ENCODE measurements around the gene GSC2.

The GSC2 gene, protein sequence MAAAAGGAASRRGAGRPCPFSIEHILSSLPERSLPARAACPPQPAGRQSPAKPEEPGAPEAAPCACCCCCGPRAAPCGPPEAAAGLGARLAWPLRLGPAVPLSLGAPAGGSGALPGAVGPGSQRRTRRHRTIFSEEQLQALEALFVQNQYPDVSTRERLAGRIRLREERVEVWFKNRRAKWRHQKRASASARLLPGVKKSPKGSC

DNA sequence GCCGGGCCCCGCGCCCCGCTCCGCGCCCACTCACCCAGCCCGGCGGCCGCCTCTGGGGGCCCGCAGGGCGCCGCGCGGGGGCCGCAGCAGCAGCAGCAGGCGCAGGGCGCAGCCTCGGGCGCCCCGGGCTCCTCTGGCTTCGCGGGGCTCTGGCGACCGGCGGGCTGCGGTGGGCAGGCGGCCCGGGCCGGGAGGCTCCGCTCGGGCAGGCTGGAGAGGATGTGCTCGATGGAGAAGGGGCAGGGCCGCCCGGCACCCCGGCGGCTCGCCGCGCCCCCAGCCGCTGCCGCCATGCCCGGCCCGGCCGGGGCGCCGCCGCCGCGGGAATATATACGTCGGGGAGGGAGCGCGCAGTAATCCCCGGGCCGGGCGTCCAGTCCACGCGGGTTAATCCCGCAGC, at the start of gene GSC2:
Gene GSC2, minus strand, starts transcription at position 302 of the 400 bp plus-strand sequence. Its CDS starts 9 bp downstream, at position 293.
- Histone ChIP-seq H3K9me3 (ENCODE audit: control insufficient read depth, insufficient read depth, low read depth, low read length) (no peaks in the 10 kb centered on the region), H3K36me3 (ENCODE audit: control insufficient read depth, insufficient read depth, low read length) (no peaks in the 10 kb centered on the region), H3K4me1 (ENCODE audit: control insufficient read depth, insufficient read depth, low read length) (no peaks in the 10 kb centered on the region; the same call in 1 of the 2 replicates), H3K27me3 (ENCODE audit: control insufficient read depth, insufficient read depth, low read length) (peaks cover 84% of the 10 kb centered on the region), H3K27ac (ENCODE audit: low read depth, low read length) (no peak within 1 kb of the TSS), H3K9ac (ENCODE audit: low read length) (no peak within 1 kb of the TSS), H3K4me3 (ENCODE audit: low read depth, low read length) (peak within 1 kb of the TSS; percentile 55)

DNA sequence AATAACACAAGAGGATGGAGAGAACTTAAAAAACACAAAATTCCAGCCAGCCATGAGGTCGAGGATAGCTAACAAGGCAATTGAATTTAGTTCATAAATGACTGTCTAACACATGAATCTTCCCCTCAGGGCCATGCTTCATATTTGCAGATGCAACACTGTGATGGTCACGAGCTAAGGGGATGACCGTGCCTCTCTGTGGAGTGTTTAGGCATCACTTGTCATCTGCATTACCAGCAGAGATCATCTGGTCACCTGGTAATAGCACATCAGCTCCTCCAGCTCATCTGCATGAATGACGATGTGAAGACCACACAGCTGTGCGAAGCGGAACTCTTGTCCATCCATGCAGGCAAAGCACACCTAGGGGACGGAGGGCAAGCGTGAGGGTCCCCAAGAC, 49.4 kb upstream of the GSC2 start:
- peaks cover 6% of the 10 kb centered on the region; the same call in 1 of the 2 replicates for H3K4me1 ChIP-seq (ENCODE audit: control insufficient read depth, insufficient read depth, low read length)
- H3K27ac ChIP-seq (ENCODE audit: low read depth, low read length), result no peak overlapping the region
- no peak overlapping the region for H3K9ac ChIP-seq (ENCODE audit: low read length)
- H3K9me3 ChIP-seq (ENCODE audit: control insufficient read depth, insufficient read depth, low read depth, low read length), result no peaks in the 10 kb centered on the region
- no peaks in the 10 kb centered on the region for H3K27me3 ChIP-seq (ENCODE audit: control insufficient read depth, insufficient read depth, low read length)
- H3K4me3 ChIP-seq (ENCODE audit: low read depth, low read length), result no peak overlapping the region
- H3K36me3 ChIP-seq (ENCODE audit: control insufficient read depth, insufficient read depth, low read length), result peaks cover 27% of the 10 kb centered on the region

DNA sequence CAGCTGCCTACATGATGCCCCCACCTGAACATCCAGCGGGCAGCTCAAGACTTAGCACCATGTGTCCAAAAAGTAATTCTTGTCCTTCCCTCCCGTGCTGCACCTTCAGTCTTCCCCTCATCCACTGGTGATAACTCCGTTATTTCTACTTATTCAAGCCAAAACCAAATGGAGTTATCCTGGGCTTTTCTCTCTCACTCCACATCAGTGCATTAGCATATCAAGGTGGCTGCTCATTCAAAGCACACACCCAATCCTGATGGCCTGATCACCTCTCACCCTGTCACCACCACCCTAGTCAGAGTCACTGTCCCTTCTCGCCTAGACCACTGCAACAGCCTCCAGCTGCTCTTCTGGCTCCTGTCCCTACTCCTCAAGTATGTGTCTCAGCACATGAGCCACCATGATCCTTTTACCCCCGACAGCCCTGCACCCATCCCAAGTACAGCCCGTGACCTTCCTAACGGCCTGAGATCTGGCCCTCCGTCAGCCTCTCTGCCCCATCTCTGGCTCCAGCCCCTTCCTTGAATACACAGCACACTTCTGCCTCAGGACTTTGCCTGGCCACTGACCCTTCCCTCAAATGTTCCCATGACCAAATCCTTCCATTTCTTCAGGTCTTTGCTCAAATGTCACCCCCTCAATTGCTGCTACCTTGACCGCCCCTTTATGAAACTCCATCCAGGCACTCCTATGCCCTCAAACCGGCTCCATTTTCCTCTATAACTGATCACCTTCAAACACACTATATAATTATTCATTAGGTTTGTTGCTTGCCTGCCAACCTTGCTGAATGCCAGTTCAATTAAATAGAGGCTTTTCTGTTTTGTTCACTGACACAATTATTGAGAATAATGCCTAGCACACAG, 48.1 kb upstream of the GSC2 start:
- peaks cover 6% of the 10 kb centered on the region; the same call in 1 of the 2 replicates for H3K4me1 ChIP-seq (ENCODE audit: control insufficient read depth, insufficient read depth, low read length)
- H3K36me3 ChIP-seq (ENCODE audit: control insufficient read depth, insufficient read depth, low read length), result peaks cover 38% of the 10 kb centered on the region
- no peak overlapping the region for H3K4me3 ChIP-seq (ENCODE audit: low read depth, low read length)
- H3K27me3 ChIP-seq (ENCODE audit: control insufficient read depth, insufficient read depth, low read length), result no peaks in the 10 kb centered on the region
- no peak overlapping the region for H3K9ac ChIP-seq (ENCODE audit: low read length)
- H3K27ac ChIP-seq (ENCODE audit: low read depth, low read length), result no peak overlapping the region
- H3K9me3 ChIP-seq (ENCODE audit: control insufficient read depth, insufficient read depth, low read depth, low read length), result no peaks in the 10 kb centered on the region

DNA sequence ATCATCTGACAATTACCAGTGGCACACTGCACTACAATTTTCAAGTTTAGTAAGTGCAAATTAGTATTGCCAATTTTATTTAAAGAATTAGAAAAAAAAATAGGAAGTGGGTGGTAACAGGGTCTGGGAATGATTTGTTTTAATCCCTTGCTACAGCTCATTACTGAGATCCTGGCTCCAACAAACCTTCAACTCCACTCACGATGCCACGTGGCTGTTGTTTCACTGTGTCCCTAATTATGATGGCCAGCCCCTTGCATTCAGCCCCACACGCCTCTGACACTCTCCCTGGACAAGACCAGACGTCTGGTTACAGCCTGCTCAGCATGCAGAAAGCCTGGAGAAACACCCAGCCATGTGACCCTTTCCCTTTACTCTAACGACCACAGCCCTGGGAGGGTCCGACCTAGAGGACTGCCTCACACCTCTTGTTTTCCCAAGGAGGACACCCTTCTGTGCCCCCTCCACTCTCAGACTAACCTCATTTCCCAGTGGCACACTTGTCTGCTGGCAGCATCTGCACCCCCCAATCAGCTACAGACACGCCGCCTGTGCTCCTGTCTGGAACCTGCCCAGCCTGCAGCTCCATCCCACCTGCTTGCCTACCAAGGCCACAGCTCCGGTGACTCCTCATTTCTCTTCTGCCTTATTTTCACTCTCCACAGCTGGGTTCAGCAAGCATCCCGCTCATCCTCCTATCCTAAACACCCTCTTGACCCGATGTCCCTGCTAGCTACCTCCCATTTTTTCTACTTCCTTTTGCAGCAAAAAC, 46.9 kb upstream of the GSC2 start:
- H3K27me3 ChIP-seq (ENCODE audit: control insufficient read depth, insufficient read depth, low read length), result no peaks in the 10 kb centered on the region
- H3K36me3 ChIP-seq (ENCODE audit: control insufficient read depth, insufficient read depth, low read length), result peaks cover 44% of the 10 kb centered on the region

DNA sequence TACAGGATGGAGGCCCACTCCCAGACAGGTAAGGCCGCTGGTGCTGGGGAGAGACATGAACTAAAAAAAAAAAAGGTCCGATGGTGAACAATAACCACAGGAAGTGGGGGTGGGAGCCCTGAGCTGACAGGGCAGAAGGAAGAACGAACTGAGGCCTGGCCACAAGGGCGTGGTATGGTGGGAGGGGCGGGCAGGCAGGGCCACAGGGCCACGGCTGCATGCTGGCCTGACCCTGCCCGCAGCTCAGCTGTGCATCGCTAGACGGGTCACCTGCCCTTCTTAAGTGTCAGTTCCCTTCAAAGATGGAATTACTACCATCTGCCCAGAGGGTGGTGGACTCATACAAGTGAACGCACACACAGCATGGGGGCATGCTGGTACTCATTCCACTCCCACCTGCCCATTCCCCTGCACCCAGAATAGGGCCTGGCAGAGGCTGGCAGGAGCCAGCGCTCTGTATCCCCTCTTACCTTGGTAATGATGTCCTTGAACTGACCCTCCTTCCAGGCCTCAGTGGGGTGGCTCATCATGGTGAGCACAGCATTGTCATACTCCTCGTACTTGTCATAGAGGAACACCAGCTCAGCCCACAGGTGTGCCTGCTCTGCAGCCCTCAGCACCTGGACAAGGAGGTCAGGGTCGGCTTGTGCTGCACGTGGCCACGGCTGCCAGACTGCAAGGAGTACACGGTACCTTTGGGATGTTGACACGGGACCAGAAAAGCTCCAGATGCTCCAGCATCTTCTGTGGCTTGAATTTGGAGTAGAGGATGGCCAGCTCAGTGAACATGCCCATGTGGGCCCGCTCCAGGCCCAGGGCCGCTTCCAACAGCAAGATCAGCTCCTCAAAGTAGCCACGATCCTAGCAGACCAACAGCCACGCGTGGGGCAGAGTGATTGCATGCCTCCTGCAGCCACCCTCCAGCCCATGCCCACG, 46.0 kb upstream of the GSC2 start:
- no peaks in the 10 kb centered on the region for H3K27me3 ChIP-seq (ENCODE audit: control insufficient read depth, insufficient read depth, low read length)
- H3K4me3 ChIP-seq (ENCODE audit: low read depth, low read length), result no peak overlapping the region
- H3K9me3 ChIP-seq (ENCODE audit: control insufficient read depth, insufficient read depth, low read depth, low read length), result no peaks in the 10 kb centered on the region
- H3K36me3 ChIP-seq (ENCODE audit: control insufficient read depth, insufficient read depth, low read length), result peaks cover 44% of the 10 kb centered on the region
- H3K27ac ChIP-seq (ENCODE audit: low read depth, low read length), result no peak overlapping the region
- H3K4me1 ChIP-seq (ENCODE audit: control insufficient read depth, insufficient read depth, low read length), result peaks cover 6% of the 10 kb centered on the region; the same call in 1 of the 2 replicates
- no peak overlapping the region for H3K9ac ChIP-seq (ENCODE audit: low read length)

More for the DNA sequence above, 46.9 kb upstream of the GSC2 start:
- Histone ChIP-seq H3K9me3 (ENCODE audit: control insufficient read depth, insufficient read depth, low read depth, low read length) (no peaks in the 10 kb centered on the region), H3K4me3 (ENCODE audit: low read depth, low read length) (no peak overlapping the region), H3K27ac (ENCODE audit: low read depth, low read length) (no peak overlapping the region), H3K9ac (ENCODE audit: low read length) (no peak overlapping the region), H3K4me1 (ENCODE audit: control insufficient read depth, insufficient read depth, low read length) (peaks cover 6% of the 10 kb centered on the region; the same call in 1 of the 2 replicates)

DNA sequence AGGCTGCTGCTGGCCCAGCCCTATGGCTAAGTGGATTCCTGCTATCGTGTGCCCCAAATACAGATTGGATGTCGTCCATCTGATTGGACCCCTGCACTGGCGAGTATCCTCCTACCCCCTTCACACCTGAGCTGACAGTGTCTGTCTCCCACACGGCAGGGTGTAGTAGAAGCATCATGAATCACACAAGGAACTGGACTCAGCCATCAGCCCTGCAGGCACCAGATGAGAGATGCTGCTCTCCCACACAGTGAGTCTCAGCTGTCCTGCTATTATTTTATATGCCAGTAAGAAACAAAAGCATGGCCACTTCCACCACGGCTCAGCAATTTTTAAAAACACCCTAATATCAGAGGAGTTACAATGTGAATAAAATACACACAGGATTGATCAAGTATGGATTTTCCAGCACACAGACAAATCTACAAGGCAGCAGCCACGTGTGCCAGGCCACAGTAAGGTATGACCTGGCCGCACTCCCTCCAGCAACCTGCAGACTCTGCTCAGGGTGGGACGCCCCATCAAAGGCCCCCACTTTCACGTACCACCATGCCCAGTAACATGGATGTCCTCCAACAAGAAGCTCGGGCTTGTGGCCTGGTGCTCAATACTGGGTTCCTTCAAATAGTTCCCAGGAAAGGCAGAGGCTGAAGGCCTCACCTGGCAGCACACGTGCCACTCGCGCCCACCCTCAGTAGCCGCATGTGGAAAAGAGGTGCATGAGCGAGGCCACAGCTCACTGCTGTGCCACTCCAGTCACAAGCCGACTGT, 44.9 kb upstream of the GSC2 start:
- Histone ChIP-seq H3K36me3 (ENCODE audit: control insufficient read depth, insufficient read depth, low read length) (peaks cover 44% of the 10 kb centered on the region), H3K9ac (ENCODE audit: low read length) (no peak overlapping the region), H3K27ac (ENCODE audit: low read depth, low read length) (no peak overlapping the region), H3K27me3 (ENCODE audit: control insufficient read depth, insufficient read depth, low read length) (no peaks in the 10 kb centered on the region), H3K4me3 (ENCODE audit: low read depth, low read length) (no peak overlapping the region), H3K9me3 (ENCODE audit: control insufficient read depth, insufficient read depth, low read depth, low read length) (no peaks in the 10 kb centered on the region), H3K4me1 (ENCODE audit: control insufficient read depth, insufficient read depth, low read length) (peaks cover 6% of the 10 kb centered on the region; the same call in 1 of the 2 replicates)

DNA sequence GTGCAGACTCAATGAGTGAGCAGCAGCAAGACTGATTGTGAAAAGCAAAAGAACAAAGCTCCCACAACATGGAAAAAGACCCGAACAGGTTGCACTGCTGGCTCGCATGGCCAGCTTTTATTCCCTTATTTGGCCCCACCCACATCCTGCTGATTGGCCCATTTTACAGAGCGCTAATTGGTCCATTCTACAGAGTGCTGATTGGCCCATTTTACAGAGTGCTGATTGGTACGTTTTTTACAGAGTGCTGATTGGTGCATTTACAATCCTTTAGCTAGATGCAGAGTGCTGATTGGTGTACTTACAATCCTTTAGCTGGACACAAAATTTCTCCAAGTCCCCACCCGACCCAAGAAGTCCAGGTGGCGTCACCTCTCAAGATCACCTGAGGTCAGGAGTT, 43.8 kb upstream of the GSC2 start:
- Histone ChIP-seq H3K36me3 (ENCODE audit: control insufficient read depth, insufficient read depth, low read length) (peaks cover 40% of the 10 kb centered on the region), H3K4me3 (ENCODE audit: low read depth, low read length) (no peak overlapping the region), H3K9ac (ENCODE audit: low read length) (no peak overlapping the region), H3K4me1 (ENCODE audit: control insufficient read depth, insufficient read depth, low read length) (peaks cover 6% of the 10 kb centered on the region; the same call in 1 of the 2 replicates), H3K9me3 (ENCODE audit: control insufficient read depth, insufficient read depth, low read depth, low read length) (no peaks in the 10 kb centered on the region), H3K27me3 (ENCODE audit: control insufficient read depth, insufficient read depth, low read length) (no peaks in the 10 kb centered on the region), H3K27ac (ENCODE audit: low read depth, low read length) (no peak overlapping the region)

DNA sequence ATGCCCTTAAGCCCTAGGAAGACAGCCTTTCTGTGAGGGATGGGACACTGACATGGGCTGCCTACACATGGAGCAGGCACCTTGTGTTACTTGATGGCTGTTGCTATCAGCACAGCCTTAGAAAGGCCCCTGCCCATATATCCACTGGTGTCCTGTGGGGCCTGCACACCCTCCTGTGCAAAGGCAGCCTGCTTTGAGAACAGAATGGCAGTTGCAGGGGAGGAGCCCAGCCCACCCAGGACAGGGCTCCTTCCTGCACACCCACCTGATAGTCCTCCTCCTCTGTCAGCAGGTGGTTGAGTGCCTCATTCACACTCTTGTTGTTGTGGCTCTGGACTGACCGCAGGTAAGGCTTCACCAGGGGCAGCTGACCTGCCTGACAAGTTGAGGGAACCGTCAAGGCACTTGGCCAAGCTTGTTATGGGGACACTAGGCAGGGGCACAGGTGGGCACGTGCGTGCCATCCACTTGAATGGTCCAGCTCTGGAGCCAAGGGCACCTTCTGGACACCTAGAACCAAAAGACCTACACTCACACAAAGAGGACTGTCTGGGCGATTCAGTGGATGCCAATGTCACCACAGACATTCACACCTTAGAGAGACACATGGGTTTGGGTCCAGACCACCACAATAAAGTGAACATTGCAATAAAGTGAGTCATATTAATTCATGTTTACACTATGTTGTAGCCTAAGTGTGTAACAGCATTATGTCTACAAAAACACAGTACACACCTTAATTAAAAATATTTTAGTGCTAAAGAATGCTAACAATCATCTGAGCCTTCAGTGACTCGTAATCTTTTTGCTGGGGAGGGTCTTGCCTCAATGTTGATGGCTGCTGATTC, 37.8 kb upstream of the GSC2 start:
- H3K4me1 ChIP-seq (ENCODE audit: control insufficient read depth, insufficient read depth, low read length), result no peaks in the 10 kb centered on the region
- no peaks in the 10 kb centered on the region for H3K27me3 ChIP-seq (ENCODE audit: control insufficient read depth, insufficient read depth, low read length)

DNA sequence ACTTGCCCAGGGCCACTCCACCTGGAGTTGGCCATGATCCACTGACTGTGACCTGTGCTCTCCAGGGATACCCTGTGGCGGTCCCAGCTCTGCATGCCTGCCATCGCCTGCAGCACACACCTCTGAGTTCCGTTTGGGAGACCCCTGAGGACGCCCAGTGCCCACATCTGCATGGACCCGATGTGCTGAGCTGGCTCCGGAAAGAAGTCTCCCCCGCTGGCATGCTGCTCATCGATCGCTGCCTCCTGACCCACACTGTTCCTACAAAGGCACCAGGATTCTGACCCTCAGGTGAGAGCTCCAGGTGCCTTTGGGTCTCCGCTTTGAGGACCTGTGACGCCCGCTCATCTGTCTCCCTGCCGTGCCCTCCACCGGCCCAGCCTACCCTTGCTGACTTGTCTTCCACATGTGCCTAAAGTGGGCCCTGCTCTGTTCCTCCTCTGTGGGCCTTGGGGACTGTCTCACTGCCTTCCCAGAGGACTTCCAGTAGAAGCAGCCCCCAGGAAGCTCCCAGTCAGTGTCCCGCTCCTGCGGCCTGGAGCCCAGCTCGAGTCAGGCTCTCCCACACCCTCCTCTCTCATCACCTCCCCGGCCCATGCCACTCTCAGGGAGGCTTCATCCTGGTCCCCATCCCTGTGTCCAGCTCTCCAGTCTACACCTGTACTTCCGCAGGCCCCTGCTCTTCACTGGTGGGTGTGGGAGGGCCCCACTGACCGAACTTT, 34.3 kb upstream of the GSC2 start:
- Histone ChIP-seq H3K9me3 (ENCODE audit: control insufficient read depth, insufficient read depth, low read depth, low read length) (no peaks in the 10 kb centered on the region), H3K27me3 (ENCODE audit: control insufficient read depth, insufficient read depth, low read length) (no peaks in the 10 kb centered on the region), H3K27ac (ENCODE audit: low read depth, low read length) (no peak overlapping the region), H3K9ac (ENCODE audit: low read length) (no peak overlapping the region), H3K4me3 (ENCODE audit: low read depth, low read length) (no peak overlapping the region), H3K36me3 (ENCODE audit: control insufficient read depth, insufficient read depth, low read length) (peaks cover 7% of the 10 kb centered on the region; the same call in 1 of the 2 replicates), H3K4me1 (ENCODE audit: control insufficient read depth, insufficient read depth, low read length) (peaks cover 4% of the 10 kb centered on the region)

More for the DNA sequence above, 37.8 kb upstream of the GSC2 start:
- Histone ChIP-seq H3K36me3 (ENCODE audit: control insufficient read depth, insufficient read depth, low read length) (peaks cover 10% of the 10 kb centered on the region; the same call in 1 of the 2 replicates), H3K4me3 (ENCODE audit: low read depth, low read length) (no peak overlapping the region), H3K9me3 (ENCODE audit: control insufficient read depth, insufficient read depth, low read depth, low read length) (no peaks in the 10 kb centered on the region), H3K27ac (ENCODE audit: low read depth, low read length) (no peak overlapping the region), H3K9ac (ENCODE audit: low read length) (no peak overlapping the region)

All from HUES6 (cell line).